TTC549 (cell line): ENCODE data around the gene MBTPS1.

Experiments
- FAIRE-seq: peaks from 2 replicates; lab custom pipeline; 2012; peaks lifted over from hg19 to GRCh38; lab: Jason Lieb, UNC

MBTPS1 gene

GRCh38 chr16:84116720-84117493 lies at the start of gene MBTPS1:
Gene MBTPS1, minus strand, starts transcription at chr16:84116942. Its CDS starts 15,159 bp downstream, at chr16:84101783.
- no peak for FAIRE-seq

- no peak for FAIRE-seq
These were observed 49.0 kb upstream of the MBTPS1 start for GRCh38 chr16:84165746-84166145.

- no peak for FAIRE-seq
These were observed 45.1 kb upstream of the MBTPS1 start for GRCh38 chr16:84161801-84162200.

- no peak for FAIRE-seq
These were observed 44.3 kb upstream of the MBTPS1 start for GRCh38 chr16:84161037-84161436.

- no peak for FAIRE-seq
These were observed 43.1 kb upstream of the MBTPS1 start for GRCh38 chr16:84159800-84160199.

- FAIRE-seq, result no peak
These were observed 42.3 kb upstream of the MBTPS1 start for GRCh38 chr16:84159007-84159406.

GRCh38 chr16:84156342-84156784 lies 39.6 kb upstream of the MBTPS1 start:
- no peak for FAIRE-seq

GRCh38 chr16:84155771-84156170 lies 39.0 kb upstream of the MBTPS1 start:
- FAIRE-seq, result no peak

- no peak for FAIRE-seq
These were observed 38.5 kb upstream of the MBTPS1 start for GRCh38 chr16:84155226-84155625.

GRCh38 chr16:84153660-84154214 lies 37.0 kb upstream of the MBTPS1 start:
- FAIRE-seq, result no peak

GRCh38 chr16:84150926-84151325 lies 34.2 kb upstream of the MBTPS1 start:
- no peak for FAIRE-seq

GRCh38 chr16:84144859-84145639 lies 28.3 kb upstream of the MBTPS1 start, which contains the start of the genes DNAAF1 and HSDL1:
Gene DNAAF1, plus strand, starts transcription at chr16:84145308. Its CDS starts 133 bp downstream, at chr16:84145441.
Gene HSDL1, minus strand, starts transcription at chr16:84145177. Its CDS starts 13,856 bp downstream, at chr16:84131321.
- no peak for FAIRE-seq

GRCh38 chr16:84144209-84144858 lies 27.6 kb upstream of the MBTPS1 start:
- FAIRE-seq, result no peak

- FAIRE-seq, result no peak
These were observed 27.1 kb upstream of the MBTPS1 start for GRCh38 chr16:84143784-84144199.

- no peak for FAIRE-seq
These were observed 26.3 kb upstream of the MBTPS1 start for GRCh38 chr16:84143081-84143480.

- FAIRE-seq, result no peak
These were observed 24.5 kb upstream of the MBTPS1 start for GRCh38 chr16:84141143-84141670.

GRCh38 chr16:84139628-84140258 lies 23.0 kb upstream of the MBTPS1 start:
- FAIRE-seq, result no peak

- FAIRE-seq, result no peak
These were observed 22.3 kb upstream of the MBTPS1 start for GRCh38 chr16:84138824-84139627.

GRCh38 chr16:84138500-84138823 lies 21.7 kb upstream of the MBTPS1 start:
- FAIRE-seq, result no peak

GRCh38 chr16:84137769-84138357 lies 21.1 kb upstream of the MBTPS1 start:
- no peak for FAIRE-seq
